Adipocyte (in vitro differentiated cells): ENCODE data around the gene DMXL1.
"Not testable (repeated sequence)": the region's sequence is repeated elsewhere in the genome, so short reads cannot be mapped to it uniquely, and the experiment has no call there.

Experiments used
- DNase-seq: peaks from one replicate; pipeline ENCODE4 v3.0.0-alpha.2; 2015; ENCODE audit warnings: low read depth
- H3K27me3 ChIP-seq: replicated peaks from 2 replicates; pipeline ENCODE4 v1.7.0; 2013; ENCODE audit warnings: mild to moderate bottlenecking, low read length, moderate library complexity; ENCODE audit not compliant: control insufficient read depth, insufficient read depth
- H3K36me3 ChIP-seq: 2 replicates; pipeline ENCODE4 v1.7.0; 2013; ENCODE audit warnings: low read length, mild to moderate bottlenecking, moderate library complexity; ENCODE audit not compliant: control insufficient read depth, insufficient read depth, severe bottlenecking
- H3K4me1 ChIP-seq: 2 replicates; pipeline ENCODE4 v1.7.0; 2013; ENCODE audit warnings: mild to moderate bottlenecking, low read length, moderate library complexity; ENCODE audit not compliant: control insufficient read depth, insufficient read depth
- H3K4me3 ChIP-seq: 2 replicates; pipeline ENCODE4 v1.7.0; 2013; ENCODE audit warnings: mild to moderate bottlenecking, low read length, moderate library complexity
- H3K9ac ChIP-seq: 2 replicates; pipeline ENCODE4 v1.7.0; 2013; ENCODE audit warnings: mild to moderate bottlenecking, low read length, moderate library complexity
- H3K9me3 ChIP-seq: 2 replicates; pipeline ENCODE4 v1.7.0; 2013; ENCODE audit warnings: mild to moderate bottlenecking, low read length, moderate library complexity; ENCODE audit not compliant: control insufficient read depth

DMXL1 gene

DNA sequence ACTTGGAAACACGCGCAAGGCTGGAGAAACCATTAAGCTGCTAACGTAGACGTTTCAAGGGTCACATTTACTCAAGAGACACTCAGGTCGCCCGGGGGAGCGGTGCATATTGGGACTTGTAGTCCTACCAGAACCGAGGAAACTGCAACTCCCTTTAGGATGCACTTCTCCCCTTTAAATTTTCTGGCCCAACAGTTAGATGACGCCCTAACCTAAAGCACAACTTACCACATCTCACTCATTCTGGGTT lies 384 bp upstream of the DMXL1 start:
- DNase-seq: peak; percentile 92
- Histone ChIP-seq H3K4me1 (peaks cover 19% of the 10 kb centered on the region), H3K9me3 (no peaks in the 10 kb centered on the region), H3K27me3 (no peaks in the 10 kb centered on the region), H3K36me3 (no peaks in the 10 kb centered on the region), H3K9ac (peak overlapping the region; percentile 95), H3K4me3 (peak overlapping the region; percentile 93)

- peak; percentile 61 for DNase-seq
- H3K4me3 ChIP-seq: peak overlapping the region; percentile 93
- no peaks in the 10 kb centered on the region for H3K36me3 ChIP-seq
- H3K9me3 ChIP-seq: no peaks in the 10 kb centered on the region
- H3K4me1 ChIP-seq: peaks cover 19% of the 10 kb centered on the region
- H3K27me3 ChIP-seq: no peaks in the 10 kb centered on the region
- H3K9ac ChIP-seq: peak overlapping the region; percentile 95
Measured at GRCh38 chr5:119071561-119071995, 691 bp downstream of the DMXL1 start.

DNA sequence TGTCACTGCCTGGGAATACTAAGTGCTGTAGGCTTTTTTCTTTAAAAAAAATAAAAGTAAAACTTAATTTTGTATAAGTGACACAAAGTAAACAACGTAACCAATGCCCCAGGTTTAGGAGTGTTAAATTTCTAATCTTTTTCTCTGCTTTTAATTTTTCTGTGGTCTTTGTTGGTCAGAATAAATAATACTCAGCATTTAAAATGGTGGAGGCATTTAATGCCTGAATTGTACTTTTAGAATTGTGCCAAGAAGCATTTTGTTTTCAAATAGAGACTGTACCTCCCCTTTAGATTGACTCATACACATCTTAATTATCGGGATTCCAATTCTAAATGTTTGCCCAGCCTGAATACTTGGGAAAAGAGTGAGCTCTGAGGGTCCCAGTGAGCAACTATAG lies 1.6 kb downstream of the DMXL1 start:
- H3K4me3 ChIP-seq: peak overlapping the region; percentile 93
- peaks cover 19% of the 10 kb centered on the region for H3K4me1 ChIP-seq
- H3K9me3 ChIP-seq: no peaks in the 10 kb centered on the region
- H3K9ac ChIP-seq: peak overlapping the region; percentile 95
- H3K27me3 ChIP-seq: no peaks in the 10 kb centered on the region
- no peak for DNase-seq
- no peaks in the 10 kb centered on the region for H3K36me3 ChIP-seq

DNA sequence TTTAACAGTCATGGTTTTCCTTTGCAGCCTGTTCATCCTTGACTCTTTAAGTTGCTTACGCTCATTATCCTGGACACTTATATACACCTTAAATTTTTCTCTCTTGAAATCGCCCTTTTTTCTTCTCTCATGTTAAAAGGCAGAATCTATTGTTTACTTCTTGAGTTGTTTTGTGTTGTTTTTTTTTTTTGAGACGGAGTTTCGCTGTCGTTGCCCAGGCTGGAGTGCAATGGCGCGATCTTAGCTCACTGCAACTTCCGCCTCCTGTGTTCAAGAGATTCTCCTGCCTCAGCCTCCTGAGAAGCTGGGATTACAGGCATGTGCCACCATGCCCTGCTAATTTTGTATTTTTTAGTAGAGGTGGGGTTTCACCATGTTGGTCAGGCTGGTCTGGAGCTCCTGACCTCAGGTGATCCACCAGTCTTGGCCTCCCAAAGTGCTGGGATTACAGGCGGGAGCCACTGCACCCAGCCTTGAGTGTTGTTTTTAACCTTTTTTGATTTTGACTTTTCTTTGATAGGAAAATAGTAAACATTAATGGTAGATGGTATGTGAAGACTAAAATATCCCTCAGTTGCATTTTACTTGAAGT lies 3.0 kb downstream of the DMXL1 start:
- not testable (repeated sequence) for H3K36me3 ChIP-seq, H3K9ac ChIP-seq, H3K4me3 ChIP-seq, DNase-seq, H3K27me3 ChIP-seq, H3K9me3 ChIP-seq
- H3K4me1 ChIP-seq: peaks cover 19% of the 10 kb centered on the region

DNA sequence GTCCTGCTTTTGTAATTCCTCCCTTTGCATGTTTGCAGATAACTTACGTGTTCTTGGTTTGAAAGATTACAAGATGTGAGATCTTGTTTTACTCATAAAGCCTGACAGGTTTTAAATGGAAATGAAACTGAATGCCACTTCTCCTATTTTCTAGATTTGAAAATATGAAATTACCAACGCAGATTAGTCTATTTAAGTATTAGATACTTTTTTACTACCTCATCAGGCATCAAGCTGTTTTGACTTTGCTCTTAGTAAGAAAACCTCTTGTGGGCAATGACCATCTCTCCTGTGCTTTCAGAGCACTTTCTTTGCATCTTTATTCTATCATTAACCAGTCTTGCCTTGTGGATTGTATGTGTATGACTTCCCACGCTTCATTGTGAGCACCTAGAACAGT lies 3.5 kb downstream of the DMXL1 start:
- no peaks in the 10 kb centered on the region for H3K9me3 ChIP-seq
- H3K4me1 ChIP-seq: peaks cover 23% of the 10 kb centered on the region
- H3K9ac ChIP-seq: no peak overlapping the region
- no peaks in the 10 kb centered on the region for H3K36me3 ChIP-seq
- H3K4me3 ChIP-seq: no peak overlapping the region
- DNase-seq: no peak
- no peaks in the 10 kb centered on the region for H3K27me3 ChIP-seq

DNA sequence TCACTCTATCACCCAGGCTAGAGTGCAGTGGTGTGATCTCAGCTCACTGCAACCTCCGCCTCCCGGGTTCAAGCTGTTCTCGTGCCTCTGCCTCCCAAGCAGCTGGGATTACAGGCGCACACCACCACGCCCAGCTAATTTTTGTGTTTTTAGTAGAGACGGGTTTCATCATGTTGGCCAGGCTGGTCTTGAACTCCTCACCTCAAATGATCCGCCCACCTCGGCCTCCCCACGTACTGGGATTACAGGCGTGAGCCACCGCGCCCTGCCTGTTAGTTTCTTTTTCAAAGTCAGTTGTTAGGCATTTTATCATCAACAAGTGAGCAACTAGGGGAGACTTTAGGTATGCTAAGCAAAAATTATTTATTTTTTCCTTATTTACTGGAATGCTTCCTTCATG lies 4.4 kb downstream of the DMXL1 start:
- not testable (repeated sequence) for DNase-seq, H3K4me3 ChIP-seq, H3K27me3 ChIP-seq, H3K9me3 ChIP-seq, H3K36me3 ChIP-seq, H3K9ac ChIP-seq
- H3K4me1 ChIP-seq: peaks cover 18% of the 10 kb centered on the region

GRCh38 chr5:119076080-119076479 lies 5.2 kb downstream of the DMXL1 start:
- no peaks in the 10 kb centered on the region for H3K36me3 ChIP-seq
- DNase-seq: no peak
- H3K9me3 ChIP-seq: no peaks in the 10 kb centered on the region
- H3K9ac ChIP-seq: no peak overlapping the region
- H3K4me3 ChIP-seq: no peak overlapping the region
- H3K27me3 ChIP-seq: no peaks in the 10 kb centered on the region
- H3K4me1 ChIP-seq: peaks cover 18% of the 10 kb centered on the region

DNA sequence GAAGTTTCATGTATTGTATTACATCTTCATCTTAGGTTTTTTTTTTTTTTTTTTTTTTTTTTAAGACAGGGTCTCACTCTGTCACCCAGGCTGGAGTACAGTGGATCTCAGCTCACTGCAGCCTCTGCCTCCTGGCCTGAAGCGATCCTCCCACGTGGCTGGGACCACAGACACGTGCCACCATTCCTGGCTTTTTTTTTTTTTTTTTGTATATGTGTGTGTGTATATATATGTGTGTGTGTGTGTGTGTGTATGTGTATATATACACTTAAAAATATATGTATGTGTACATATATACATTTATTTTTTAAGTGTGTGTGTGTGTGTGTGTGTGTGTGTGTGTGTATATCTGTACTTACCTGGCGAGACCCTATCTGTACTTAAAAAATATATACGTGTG lies 6.6 kb downstream of the DMXL1 start:
- H3K4me1 ChIP-seq: peaks cover 13% of the 10 kb centered on the region
- H3K9ac ChIP-seq: no peak overlapping the region
- no peaks in the 10 kb centered on the region for H3K27me3 ChIP-seq
- H3K36me3 ChIP-seq: no peaks in the 10 kb centered on the region
- no peak overlapping the region for H3K4me3 ChIP-seq
- no peak for DNase-seq
- no peaks in the 10 kb centered on the region for H3K9me3 ChIP-seq

DNA sequence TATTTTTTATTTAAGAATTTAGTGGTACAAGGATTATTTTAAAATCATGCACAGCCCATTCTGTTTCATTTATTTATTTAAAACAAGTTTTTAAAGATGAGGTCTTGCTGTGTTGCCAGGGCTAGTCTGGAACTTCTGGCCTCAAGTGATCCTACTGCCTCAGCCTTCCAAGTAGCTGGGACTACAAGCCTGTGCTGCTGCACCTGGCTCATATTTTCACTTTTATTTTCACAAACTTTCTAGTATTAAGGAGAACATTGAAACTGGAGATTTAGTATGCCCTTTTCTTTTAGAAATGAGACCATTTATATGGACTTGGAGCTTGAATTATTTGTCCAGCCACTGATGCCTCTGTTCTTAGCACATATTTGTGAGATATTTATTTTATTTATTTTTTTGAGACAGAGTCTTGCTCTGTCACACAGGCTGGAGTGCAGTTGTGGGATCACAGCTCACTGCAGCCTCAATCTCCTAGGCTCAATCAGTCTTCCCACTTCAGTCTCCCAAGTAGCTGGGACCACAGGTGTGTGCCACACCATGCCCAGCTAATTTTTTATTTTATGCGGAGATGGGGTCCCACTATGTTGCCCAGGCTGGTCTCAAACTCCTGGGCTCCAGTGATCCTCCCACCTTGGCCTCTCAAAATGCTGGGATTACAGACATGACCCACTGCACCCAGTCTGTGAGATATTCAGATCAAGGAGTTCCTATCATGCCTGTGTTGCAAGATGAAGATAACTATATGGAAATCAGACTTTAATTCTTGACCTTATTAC lies 7.4 kb downstream of the DMXL1 start:
- DNase-seq: no peak
- no peak overlapping the region for H3K9ac ChIP-seq
- H3K36me3 ChIP-seq: no peaks in the 10 kb centered on the region
- no peaks in the 10 kb centered on the region for H3K27me3 ChIP-seq
- no peak overlapping the region for H3K4me3 ChIP-seq
- peaks cover 5% of the 10 kb centered on the region for H3K4me1 ChIP-seq
- H3K9me3 ChIP-seq: no peaks in the 10 kb centered on the region

DNA sequence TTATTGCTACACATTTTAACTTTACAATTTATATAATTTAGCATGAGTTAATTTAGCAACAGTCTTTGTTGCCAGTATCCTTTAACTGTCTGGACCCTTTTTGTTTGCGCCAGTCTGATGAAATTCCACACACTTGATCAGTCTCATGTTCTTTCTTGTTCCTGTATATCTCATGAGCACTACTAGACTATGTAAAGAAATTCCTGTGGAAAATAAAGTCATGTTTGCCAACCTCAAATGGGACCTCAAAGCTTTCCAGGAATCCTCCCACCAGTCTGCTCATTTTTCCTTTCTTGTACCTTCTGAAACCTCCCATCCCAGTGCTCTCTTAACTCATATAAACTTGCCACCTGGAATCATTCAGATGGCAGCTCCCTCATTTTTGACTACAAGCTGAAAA lies 8.0 kb downstream of the DMXL1 start:
- DNase-seq: peak; percentile 2
- peaks cover 5% of the 10 kb centered on the region for H3K4me1 ChIP-seq
- H3K27me3 ChIP-seq: no peaks in the 10 kb centered on the region
- H3K36me3 ChIP-seq: no peaks in the 10 kb centered on the region
- H3K9ac ChIP-seq: no peak overlapping the region
- H3K9me3 ChIP-seq: no peaks in the 10 kb centered on the region
- H3K4me3 ChIP-seq: no peak overlapping the region

- no peak overlapping the region for H3K9ac ChIP-seq
- H3K27me3 ChIP-seq: no peaks in the 10 kb centered on the region
- H3K9me3 ChIP-seq: no peaks in the 10 kb centered on the region
- H3K36me3 ChIP-seq: no peaks in the 10 kb centered on the region
- no peak for DNase-seq
- peaks cover 5% of the 10 kb centered on the region for H3K4me1 ChIP-seq
- no peak overlapping the region for H3K4me3 ChIP-seq
Measured at GRCh38 chr5:119079318-119079921, 8.5 kb downstream of the DMXL1 start.
